Pancreas (tissue), 10 donors: ENCODE data around the gene STIM2. TPM values are rescaled to one million over a fixed set of nuclear protein-coding genes. Genes with fewer than 3 reads are reported as not detected.

Source experiments
- ATAC-seq, 4 donors: fragments of 200-7000 bp; cut with Tn5 transposase; one replicate each; pipeline versions ENCODE4 v1.8.0 to v1.9.1; 2020; ENCODE audit warnings: mild to moderate bottlenecking in 4 of 4, moderate library complexity in 4 of 4
- DNase-seq, 6 donors: peaks; one replicate each; pipeline ENCODE4 v3.0.0-alpha.2; 2020
- FAIRE-seq: peaks from 2 replicates; lab custom pipeline; 2012; peaks lifted over from hg19 to GRCh38; lab: Jason Lieb, UNC
- H3K27ac ChIP-seq, 4 donors: fragments of 200-600 bp; sonication (generic); 1 replicate in 3 of 4; 2 replicates in 1 of 4; pipeline versions ENCODE4 v1.5.0 to v1.8.0; 2020
- H3K27me3 ChIP-seq, 4 donors: fragments of 200-600 bp; one replicate each; pipeline ENCODE4 v1.8.0; 2021
- H3K36me3 ChIP-seq, 3 donors: fragments of 200-600 bp; sonication (generic) in 1 of 3; one replicate each; pipeline versions ENCODE4 v1.5.0 to v1.8.0; 2020 to 2021
- H3K4me1 ChIP-seq, 3 donors: fragments of 200-600 bp; one replicate each; pipeline ENCODE4 v1.8.0; 2021
- H3K4me3 ChIP-seq, 4 donors: fragments of 200-600 bp; sonication (generic) in 2 of 4; one replicate each; pipeline versions ENCODE4 v1.5.0 to v1.8.0; 2020 to 2021
- H3K9me3 ChIP-seq, 4 donors: fragments of 200-600 bp; one replicate each; pipeline ENCODE4 v1.8.0; 2021
- WGBS, 2 donors: extraction: QIAGEN DNeasy Blood & Tissue Kit; methylation state at CpG; one replicate each; pipeline ENCODE4 v1.1.7; 2013; 5-methylcytosine and 5-hydroxymethylcytosine counted together
- intact Hi-C, 3 donors: fragments of 100-400 bp; cut with DNase I; formaldehyde crosslinking; loops; one replicate each; pipeline versions ENCODE4 v1.11.1 to v1.14.2; 2022
- polyA plus RNA-seq, 2 donors: library from polyadenylated mRNA; stranded (reverse); fragments of 200-250 nt; gene quantifications; one replicate each; pipeline ENCODE4 v1.2.3, GENCODE V29; 2013
- total RNA-seq, 6 donors: library from RNA; stranded (reverse); fragmentation: NEBNext Ultra II Directional in 4 of 6; extraction: Animal tissue kit (Norgen Biotek cat#: 25700) in 4 of 6; gene quantifications; one replicate each; pipeline versions ENCODE4 v1.2.1 to v1.2.4, GENCODE V29; 2021 to 2023
- TF ChIP-seq, protein P1 (sequence below), 4 donors: fragments of 200-600 bp; sonication (generic) in 3 of 4; IDR thresholded peaks; one replicate each; pipeline versions ENCODE4 v1.5.0 to v1.8.0; 2021; ENCODE audit warnings: antibody characterized with exemption in 4 of 4
- donor health status: healthy with polysubstance abuse.
- donor health status: DM: no; HTN: no; CAD: no; lungs with moderate emphysema.
- donor health status: DM: no; HTN: no; CAD: no.
- donor health status: control.
- donor health status: control.
- donor health status: Bipolar disorder and iron deficiency.
- donor health status: DM: yes; HTN: yes; CAD: no.
- donor health status: DM: no; HTN: no; CAD: no.
- donor health status: DM: no; HTN: no; CAD: no.
- donor health status: DM: yes; HTN: yes; CAD: no.

Gene STIM2
- total and polyA plus RNA-seq, 8 donors: 7.6 to 18.7 (median 12.6) TPM

DNA sequence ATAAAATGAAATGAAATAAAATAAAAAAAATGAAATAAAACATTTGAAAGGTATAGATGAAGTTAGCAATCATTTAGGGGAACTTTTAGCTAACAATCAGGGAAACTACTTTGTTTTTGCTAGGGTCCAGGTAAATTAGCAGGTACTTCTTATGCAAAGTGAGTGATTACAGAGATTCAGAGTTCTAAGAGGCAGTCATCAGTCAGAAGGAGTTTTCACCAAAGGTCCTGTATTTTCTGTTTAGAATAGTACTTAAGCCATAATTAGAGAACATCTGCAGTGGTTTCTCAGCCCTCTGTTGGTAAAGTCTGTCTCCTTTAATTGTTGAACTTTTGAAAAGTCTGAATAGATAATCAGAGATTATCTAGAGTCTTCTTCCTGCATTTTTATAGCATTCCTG lies 50.6 kb downstream of the STIM2 start:
- TF ChIP-seq, protein P1, sequence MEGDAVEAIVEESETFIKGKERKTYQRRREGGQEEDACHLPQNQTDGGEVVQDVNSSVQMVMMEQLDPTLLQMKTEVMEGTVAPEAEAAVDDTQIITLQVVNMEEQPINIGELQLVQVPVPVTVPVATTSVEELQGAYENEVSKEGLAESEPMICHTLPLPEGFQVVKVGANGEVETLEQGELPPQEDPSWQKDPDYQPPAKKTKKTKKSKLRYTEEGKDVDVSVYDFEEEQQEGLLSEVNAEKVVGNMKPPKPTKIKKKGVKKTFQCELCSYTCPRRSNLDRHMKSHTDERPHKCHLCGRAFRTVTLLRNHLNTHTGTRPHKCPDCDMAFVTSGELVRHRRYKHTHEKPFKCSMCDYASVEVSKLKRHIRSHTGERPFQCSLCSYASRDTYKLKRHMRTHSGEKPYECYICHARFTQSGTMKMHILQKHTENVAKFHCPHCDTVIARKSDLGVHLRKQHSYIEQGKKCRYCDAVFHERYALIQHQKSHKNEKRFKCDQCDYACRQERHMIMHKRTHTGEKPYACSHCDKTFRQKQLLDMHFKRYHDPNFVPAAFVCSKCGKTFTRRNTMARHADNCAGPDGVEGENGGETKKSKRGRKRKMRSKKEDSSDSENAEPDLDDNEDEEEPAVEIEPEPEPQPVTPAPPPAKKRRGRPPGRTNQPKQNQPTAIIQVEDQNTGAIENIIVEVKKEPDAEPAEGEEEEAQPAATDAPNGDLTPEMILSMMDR (IDR thresholded peaks at IDR 0.05): no peak
- Histone ChIP-seq H3K27me3 (no peaks in the 10 kb centered on the region), H3K4me3 (no peak overlapping the region), H3K27ac (no peak overlapping the region), H3K4me1 (peaks cover 5 to 19% (median 13%) of the 10 kb centered on the region in 3 donors), H3K9me3 (no peaks in the 10 kb centered on the region), H3K36me3 (no peaks in the 10 kb centered on the region)
- intact Hi-C loops: no loop called here
- no peak for ATAC-seq
- DNase-seq: no peak
- no peak for FAIRE-seq

DNA sequence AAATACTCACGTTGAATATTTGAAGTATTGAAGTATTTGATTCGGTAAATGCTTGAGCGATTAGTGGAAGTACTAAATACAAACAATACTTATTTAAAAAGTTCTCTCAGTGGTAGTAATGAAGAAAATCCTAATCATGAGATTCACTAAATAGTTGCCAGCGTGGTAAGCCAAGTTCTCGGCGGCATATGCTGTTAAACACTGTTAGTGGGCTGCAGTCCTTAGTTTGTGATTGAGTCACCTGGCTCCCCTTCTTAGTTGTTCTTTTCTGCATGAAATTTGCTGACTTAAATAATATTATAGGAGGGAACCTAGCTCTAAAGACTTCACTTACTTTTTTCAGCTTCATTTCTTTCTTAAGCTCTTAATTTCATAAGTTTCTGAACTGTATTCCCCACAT lies 51.4 kb downstream of the STIM2 start:
- no peak for ATAC-seq
- intact Hi-C loops: no loop called here
- Histone ChIP-seq H3K36me3 (no peaks in the 10 kb centered on the region), H3K27me3 (no peaks in the 10 kb centered on the region), H3K4me1 (peaks cover 5 to 19% (median 12%) of the 10 kb centered on the region in 3 donors), H3K4me3 (no peak overlapping the region), H3K27ac (no peak overlapping the region), H3K9me3 (no peaks in the 10 kb centered on the region)
- DNase-seq: no peak
- no peak for FAIRE-seq
- TF ChIP-seq, protein P1 (IDR thresholded peaks at IDR 0.05): no peak
- 72 to 77% methylated on average over 6 of the region's 6 CpGs for WGBS, 2 donors

DNA sequence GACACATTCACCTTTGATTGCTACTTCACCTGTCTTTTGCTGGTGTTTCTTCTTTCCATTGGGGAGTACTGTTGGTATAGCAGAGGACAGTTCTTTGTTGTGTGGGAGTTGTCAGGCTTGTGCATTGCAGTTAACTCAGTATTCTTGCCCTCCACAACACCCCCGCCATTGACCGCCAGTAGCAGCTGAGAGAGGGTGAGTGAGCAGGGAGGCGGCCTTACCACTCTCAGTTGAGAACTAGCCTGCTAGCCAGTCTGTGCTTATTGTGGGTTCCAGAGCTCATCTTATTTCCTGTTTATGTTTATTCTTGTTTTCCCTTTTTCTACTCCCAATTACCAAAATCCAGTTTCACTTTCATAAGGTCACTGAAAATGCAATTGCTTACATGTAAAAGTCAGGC lies 52.2 kb downstream of the STIM2 start:
- DNase-seq: no peak
- Histone ChIP-seq H3K27me3 (no peaks in the 10 kb centered on the region), H3K9me3 (no peaks in the 10 kb centered on the region), H3K36me3 (no peaks in the 10 kb centered on the region), H3K27ac (no peak overlapping the region), H3K4me1 (peaks cover 5 to 11% (median 6%) of the 10 kb centered on the region in 3 donors), H3K4me3 (no peak overlapping the region)
- no peak for ATAC-seq
- FAIRE-seq: no peak
- intact Hi-C loops: no loop called here
- TF ChIP-seq, protein P1 (IDR thresholded peaks at IDR 0.05): no peak
- WGBS, 2 donors: 59 to 67% methylated on average over 3 of the region's 3 CpGs

DNA sequence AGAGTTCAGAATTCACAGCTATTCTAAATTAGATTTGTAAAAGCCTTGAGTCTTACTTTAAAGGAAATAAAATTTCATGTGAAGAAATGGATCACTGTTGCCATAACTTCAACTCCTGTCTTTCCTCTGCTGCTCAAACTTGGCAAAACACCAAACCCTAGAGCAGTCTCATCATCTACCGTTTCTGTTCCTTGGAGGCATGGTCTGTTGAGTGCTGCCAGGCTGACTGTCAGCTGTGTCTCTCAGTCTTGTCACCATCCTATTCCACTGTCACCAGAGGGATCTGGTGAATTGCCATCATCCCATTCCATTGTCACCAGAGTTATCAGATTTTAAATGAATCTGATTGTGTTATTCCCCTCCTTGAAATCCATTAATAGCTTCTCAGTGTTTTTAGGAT lies 55.6 kb downstream of the STIM2 start:
- no peaks in the 10 kb centered on the region for H3K4me1 ChIP-seq
- FAIRE-seq (no peak), DNase-seq (no peak), ATAC-seq (no peak)
- no peaks in the 10 kb centered on the region for H3K9me3 ChIP-seq
- no peak overlapping the region for H3K4me3 ChIP-seq
- no peaks in the 10 kb centered on the region for H3K27me3 ChIP-seq
- intact Hi-C loops: no loop called here
- no peak overlapping the region for H3K27ac ChIP-seq
- WGBS, 2 donors: 20 to 38% methylated on average over 1 of the region's 1 CpG
- TF ChIP-seq, protein P1 (IDR thresholded peaks at IDR 0.05): no peak
- H3K36me3 ChIP-seq: peaks cover 0 to 6% (median 2%) of the 10 kb centered on the region in 3 donors

DNA sequence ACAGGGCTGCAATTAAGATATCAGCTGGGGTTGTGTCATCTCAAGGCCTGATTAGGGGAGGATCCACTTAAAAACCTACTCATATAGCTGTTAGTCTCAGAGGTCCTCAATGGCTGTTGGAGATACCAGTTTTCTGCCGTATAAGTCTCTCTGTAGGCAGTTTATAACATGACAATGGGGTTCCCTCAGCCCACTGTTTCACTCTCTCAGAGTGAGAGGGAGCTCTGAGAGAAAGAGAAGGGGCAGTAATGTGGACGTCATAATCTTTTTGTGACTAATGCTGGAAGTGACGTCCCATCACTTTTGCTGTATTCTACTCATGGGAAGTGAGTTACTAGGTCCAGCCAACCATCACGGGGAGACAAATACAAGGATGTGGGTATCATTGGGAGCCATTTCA lies 70.3 kb downstream of the STIM2 start:
- H3K27ac ChIP-seq: no peak overlapping the region
- no peak for ATAC-seq

More for the DNA sequence above, 70.3 kb downstream of the STIM2 start:
- Histone ChIP-seq H3K4me1 (no peaks in the 10 kb centered on the region), H3K4me3 (no peak overlapping the region), H3K36me3 (no peaks in the 10 kb centered on the region), H3K9me3 (no peaks in the 10 kb centered on the region), H3K27me3 (no peaks in the 10 kb centered on the region)
- TF ChIP-seq, protein P1 (IDR thresholded peaks at IDR 0.05): no peak
- 96% methylated on average over 4 of the region's 4 CpGs for WGBS, 2 donors
- DNase-seq (no peak), FAIRE-seq (no peak)
- intact Hi-C loops: no loop called here
